ENCODE measurements around the gene ZDHHC7. TPM values are rescaled to one million over a fixed set of nuclear protein-coding genes. Genes with fewer than 3 reads are reported as not detected.
A peak's percentile ranks its signal among the peaks of the same experiment; 100 is the strongest.

Gene ZDHHC7
- total RNA-seq, 1 experiment from 2014 or later, result 59.7 TPM

DNA sequence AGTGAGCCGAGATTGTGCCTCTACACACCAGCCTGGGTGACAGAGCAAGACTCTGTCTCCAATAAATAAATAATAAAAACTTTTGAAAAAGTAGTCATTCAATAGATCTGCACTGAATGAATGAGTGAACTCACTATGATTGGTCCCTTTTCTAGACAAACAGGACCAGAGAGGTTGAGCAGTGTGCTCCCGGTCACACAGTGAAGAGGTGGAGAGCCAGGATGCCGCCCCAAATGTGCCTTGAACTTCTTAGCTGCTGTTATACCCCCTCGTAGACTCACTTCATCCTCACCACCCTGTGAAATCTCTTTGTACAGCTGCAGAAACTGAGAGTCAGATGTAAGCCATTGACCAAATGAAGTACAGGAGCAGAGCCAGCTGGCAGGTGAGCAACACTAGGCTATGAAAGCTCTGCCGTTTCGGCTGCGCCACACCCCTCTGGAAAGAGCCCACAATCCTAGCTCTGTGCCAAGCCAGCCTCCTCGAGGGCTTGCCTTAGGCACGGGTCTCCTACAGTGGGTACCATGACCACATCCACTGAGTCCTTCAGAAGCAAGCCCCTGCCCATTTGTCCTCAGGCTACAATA lies 8.4 kb upstream of the ZDHHC7 start:
- no peak for DNase-seq (ENCODE audit: low read depth)

DNA sequence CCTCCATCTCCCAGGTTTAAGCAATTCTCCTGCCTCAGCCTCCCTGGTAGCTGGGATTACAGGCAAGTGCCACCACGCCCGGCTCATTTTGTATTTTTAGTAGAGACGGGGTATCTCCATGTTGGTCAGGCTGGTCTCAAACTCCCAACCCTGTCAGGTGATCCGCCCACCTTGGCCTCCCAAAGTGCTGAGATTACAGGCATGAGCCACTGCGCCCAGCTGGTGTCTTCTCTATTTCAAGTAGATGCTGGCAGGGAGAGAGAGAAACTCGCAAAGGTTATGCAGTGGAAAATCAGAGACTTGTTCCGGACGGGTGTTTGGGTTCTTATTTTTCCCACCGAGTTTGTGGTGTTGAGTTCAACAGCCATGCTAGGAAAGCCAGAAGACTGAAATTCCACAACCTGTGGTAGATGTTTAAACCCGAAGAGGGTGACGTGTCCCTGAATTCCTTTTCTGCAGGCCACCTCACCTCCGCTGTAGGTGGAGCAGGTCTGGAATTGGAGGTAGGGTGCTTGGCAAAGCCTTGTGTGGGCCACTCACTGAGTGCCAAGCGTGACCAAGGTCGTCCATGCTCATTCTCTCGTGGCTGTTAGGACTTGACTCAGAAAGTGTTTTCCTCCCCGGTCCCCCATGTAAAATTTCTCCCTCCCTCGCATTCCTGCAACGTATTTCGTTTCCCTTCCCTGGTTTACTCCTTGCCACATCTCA lies 7.3 kb upstream of the ZDHHC7 start:
- DNase-seq (ENCODE audit: low read depth), result no peak

DNA sequence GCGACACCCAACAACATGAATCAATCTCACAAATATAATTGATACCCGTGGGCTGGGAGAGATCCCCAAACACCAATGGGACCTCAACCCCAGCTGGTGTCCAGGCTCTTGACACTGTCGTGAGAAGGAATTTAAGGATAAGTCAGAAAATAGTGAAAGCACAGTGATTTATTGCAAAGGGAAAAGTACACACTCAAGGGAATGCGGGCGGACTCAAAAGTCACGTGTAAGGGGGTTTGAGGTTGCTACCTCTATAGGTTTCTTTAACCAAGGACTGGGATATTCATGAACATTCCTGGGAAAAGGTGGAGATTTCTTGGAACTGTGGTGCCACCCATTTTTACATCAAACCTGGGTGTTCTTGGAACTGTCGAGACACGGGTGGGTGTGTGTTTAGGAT lies 6.3 kb upstream of the ZDHHC7 start:
- no peak for DNase-seq (ENCODE audit: low read depth)

DNA sequence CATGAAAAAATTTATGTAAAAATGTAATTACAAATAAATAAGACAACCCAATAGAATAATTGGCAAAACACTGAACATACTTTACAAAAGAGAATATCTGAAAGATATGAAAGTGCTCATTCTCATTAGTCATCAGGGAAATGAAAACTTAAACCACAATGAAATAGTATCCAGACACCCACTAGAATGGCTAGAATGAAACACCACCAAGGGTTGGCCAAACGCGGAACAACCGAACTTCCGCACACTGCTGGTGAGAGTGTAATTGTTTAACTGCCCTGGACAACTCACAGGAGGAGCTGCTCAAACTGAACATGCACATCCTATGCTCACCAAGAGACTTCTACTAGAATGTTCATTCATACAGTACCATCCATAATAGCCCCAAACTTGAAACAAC lies 5.8 kb upstream of the ZDHHC7 start:
- DNase-seq (ENCODE audit: low read depth), result peak; percentile 70

DNA sequence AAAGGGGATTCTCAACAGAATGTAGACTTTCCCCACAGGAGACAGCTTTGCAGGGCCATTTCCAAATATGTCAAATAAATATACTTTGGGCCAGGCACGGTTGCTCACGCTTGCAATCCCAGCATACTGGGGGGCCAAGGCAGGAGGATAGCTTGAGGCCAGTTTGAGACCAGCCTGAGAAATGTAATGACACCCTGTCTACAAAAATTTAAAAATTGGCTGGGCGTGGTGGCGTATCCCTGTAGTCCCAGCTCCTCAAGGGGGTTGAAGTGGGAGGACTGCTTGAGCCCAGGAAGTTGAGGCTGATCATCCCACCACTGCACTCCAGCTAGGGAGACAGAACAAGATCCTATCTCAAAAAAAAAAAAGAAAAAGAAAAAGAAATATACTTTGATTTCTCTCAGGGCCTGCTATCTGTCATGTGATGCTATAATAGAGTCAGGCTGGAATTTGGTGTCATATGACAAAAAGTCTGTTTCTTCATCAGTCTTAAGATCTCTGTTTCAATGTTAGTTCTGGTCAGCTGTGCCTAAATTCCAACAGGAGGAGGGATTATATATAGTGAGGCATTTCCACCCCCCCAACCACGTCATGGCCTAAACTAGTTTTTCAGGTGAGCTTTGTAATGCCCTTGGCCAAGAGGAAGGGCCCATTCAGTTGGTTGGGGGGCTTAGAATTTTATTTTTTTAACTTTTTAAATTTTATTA lies 4.3 kb upstream of the ZDHHC7 start:
- no peak for DNase-seq (ENCODE audit: low read depth)

DNA sequence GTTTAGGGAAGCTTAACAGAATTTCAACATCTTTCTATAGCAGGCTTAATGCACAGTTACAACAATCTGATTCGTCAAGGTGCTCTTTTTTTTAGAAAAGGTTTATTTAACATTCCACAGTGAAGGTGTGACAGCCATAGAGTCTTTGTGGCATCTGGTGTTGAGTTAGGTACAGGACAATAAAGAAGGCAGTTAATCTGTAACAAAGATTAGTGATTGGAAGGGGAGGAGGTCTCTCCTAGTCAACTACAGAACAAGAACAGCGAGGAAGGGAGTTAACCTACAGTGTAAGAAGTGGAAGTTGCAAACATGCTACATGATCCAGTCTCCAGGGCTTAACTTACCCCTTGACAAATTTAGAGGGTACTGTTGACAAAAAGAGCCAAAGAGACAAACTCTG lies 3.0 kb upstream of the ZDHHC7 start:
- DNase-seq (ENCODE audit: low read depth), result no peak

DNA sequence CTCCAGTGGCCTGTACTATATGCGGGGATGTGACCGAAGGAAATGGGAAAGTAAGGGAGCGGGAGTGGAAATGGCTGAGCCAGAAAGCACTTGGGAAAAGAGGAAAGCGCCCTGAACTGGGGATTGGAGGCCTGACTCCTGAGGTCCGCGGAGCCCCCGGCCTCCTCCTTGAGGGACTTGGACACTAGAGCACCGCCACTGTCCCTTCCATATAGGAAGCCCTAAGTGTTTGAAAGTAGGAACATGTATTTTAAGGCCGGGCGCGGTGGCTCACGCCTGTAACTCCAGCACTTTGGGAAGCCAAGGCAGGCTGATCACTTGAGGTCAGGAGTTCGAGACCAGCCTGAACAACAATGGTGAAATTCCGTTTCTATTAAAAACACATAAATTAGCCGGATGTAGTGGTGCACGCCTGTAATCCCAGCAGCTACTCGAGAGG lies 530 bp upstream of the ZDHHC7 start:
- DNase-seq (ENCODE audit: low read depth), result no peak

DNA sequence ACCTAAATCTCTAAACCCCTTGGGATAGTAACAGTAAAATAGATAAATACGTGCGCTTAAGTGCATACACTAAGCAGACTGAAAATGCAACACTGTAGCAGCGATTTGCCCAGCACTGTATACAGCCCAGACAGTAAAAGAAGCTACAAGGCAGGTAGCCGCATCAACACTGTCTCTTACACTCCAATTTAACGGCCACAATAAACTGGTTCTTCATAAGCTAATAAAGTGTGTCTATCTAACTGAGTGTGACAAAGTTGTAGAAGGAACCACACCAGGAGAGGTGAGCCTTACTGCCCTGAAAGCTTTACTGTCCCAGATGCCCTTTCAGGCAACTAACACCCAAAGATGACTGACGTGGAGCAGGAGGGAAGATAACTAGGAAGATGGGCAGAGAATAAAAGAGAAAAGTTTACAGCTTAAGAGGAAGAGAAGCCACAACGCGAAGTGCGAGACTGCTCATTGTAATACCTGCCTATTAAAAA lies 847 bp downstream of the ZDHHC7 start:
- no peak for DNase-seq (ENCODE audit: low read depth)

DNA sequence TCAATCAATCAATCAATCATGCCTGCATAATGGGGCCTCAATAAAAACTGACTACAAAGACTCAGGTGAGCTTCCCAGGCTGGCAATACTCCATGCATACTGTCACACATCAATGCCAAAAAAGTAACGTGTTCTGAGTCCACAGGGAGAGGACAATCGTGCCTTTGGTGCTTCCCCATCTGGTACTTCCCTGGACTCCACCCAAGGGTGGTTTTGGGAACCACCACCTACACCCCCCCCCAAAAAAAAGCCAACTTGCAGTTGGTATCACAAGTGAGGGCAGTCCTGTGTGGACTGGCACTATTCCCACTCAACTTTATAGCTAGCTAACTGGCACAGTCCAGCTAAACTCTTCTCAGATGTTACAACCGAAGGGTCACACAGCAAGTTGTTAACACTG lies 3.1 kb downstream of the ZDHHC7 start:
- no peak for DNase-seq (ENCODE audit: low read depth)

DNA sequence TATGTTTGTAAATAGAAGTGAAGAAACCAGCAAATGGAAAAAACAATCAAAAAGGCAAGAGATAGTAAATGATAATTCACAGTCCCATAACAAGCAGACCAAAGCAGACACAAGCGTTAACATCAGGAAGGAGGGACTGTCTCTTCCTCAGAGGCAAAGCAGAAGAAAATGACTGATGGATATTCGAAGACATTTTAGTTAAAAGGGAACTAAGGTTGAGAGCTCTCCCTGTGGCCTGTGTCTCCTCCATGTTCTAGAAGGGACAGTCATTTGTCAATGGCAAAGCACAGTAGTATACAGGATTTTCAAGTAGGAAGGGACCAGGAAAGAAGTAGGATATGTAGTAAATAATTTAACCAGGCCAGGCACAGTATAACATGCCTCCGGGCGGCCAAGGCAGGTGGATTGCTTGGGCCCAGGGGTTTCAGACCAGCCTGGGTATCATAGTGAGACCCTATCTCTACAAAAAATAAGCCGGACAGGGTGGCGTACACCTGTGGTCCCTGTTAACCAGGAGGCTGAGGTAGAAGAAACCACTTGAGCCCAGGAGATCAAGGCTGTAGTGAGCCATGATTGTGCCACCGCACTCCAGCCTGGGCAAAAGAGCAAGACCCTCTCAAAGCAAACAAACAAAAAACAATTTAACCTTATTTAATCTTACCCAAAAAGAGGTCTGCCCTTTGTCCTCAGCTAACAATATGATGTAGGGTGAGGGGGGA lies 3.7 kb downstream of the ZDHHC7 start:
- no peak for DNase-seq (ENCODE audit: low read depth)

DNA sequence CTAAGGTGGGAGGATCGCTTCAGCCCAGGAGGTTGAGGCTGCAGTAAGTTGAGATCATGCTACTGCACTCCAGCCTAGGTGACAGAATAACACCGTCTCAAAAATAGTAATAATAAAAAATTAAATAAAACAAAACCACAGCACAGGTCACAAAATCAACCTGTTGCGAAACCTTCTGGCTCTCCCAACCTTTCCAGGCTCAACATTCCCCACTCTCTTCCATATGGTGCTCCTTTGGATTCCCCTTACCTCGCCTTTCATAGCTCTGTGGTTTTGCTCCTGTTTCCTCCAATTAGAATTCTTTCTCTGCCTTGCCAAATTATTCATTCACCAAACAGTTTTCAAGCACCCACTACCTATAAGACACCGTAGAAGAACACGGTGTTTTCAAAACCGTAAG lies 4.7 kb downstream of the ZDHHC7 start:
- no peak for DNase-seq (ENCODE audit: low read depth)

DNA sequence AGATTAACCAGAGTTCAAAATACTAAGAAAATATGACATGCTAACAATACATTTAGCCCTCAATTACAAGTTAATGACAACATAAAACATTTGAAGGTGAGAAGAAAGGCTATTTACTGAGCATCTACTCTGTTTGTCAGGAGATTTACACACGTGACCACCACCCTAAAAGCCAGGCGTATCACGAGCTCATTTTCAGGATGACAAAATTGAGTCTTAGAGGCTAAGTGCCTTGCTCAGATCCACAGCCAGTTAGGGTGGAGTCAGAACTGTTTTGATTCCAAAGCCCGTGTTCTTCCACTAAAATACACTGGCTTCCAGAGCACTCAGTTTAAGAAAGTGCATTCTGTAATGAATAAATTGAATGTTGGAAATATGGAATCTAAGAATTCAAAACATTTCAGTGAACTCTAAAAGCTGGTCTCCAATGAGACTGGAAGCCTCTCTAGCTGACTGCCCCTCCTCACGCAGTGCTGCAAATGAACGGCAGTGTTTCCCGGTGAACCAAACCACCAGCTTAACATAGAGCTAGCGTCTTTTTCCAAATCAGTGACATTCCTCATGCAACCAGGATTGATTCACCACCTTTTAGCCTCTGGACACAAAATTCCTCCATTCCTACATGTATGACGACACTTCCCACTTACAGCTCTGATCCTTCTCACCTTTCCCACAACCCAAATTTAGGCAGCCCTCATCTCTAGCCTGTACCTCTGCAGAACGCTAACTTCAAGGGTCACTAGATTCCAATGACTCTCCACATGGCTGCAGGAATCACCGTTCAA lies 5.9 kb downstream of the ZDHHC7 start:
- DNase-seq (ENCODE audit: low read depth), result no peak

DNA sequence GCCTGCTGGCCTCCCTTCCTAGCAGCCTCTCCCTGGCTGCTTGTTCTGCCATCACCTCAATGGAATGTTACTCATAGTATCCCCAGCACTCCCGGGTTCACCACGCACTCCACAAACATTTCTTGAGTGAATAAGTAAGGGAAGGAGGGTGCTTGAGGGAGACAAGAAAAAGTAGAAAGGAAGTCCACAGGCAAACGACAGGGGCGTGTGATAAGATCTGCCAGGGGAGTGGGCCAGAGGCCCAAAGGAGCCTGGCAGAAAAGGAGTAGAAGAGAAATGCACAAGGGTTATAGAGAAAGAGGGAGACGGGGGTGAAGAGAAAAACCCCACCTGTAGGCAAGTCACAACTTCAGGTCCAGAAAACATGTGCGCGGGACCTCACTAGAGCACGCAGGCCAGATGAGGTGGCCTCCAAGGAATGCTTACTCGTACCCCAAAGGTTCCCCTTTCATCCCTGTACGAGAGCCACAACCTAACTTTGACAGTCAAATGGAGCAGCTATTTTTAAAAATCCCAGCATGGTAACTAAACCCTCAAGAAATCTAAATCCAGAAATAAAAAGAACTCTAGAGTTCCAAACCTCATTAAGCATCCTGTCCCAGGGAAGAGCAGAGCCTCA lies 6.6 kb downstream of the ZDHHC7 start:
- peak; percentile 75 for DNase-seq (ENCODE audit: low read depth)

DNA sequence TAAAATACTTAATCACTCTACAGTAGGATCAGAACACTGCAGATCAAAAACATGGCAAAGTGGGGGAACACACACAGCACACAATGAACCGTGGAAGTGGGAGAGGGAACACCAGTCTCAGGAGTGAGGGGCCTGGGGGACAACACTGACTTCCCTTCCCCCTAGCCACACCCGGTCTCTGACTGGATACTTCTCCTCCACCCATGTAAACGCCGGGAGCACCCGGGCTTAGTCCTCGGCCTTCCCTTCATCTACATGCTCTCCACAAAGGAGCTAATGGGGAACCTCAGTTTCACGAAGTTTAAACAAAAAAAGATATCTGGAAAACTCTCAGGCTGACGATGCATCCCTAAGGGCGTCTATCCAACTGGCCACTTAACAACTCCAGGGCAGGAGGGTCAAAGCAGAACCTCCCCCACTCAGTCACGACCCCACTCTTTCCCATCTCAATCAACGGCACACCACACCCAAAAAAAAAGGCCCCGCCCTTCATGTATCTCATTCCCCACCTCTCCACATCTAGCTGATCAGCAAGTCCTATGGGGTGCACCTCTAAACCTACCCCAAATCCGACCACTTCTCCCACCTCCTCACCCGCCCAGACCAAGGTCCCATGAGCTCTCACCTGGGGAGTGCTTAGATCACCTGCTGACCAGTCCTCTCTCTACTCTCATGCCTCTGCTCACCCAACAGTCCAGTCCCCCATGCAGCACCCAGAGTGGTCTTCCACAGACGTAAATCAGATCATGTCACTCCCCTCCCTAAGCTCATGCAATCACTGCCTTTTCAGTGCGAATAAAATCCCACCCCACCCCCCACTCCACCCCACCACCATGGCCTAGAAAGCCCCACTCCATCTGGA lies 7.4 kb downstream of the ZDHHC7 start:
- no peak for DNase-seq (ENCODE audit: low read depth)

DNA sequence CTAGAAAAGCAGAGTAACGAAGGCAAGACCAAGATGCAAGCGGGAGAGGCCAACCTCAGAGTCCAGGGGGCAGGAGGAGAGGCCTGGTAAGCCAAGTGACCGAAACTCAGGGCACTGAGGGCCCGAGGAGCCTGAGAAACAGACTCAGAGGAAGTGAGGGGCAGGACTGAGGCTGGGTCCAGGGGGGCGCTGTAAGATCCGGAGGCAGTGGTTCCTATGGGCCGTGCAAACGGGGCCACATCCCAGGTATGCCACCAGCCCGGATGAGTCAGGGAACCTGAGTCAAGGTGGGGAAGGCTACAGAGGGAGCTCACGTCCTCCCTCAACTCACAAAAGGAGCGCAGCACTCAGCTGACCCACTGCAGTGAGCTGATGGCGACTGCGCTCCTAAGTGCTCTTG lies 8.3 kb downstream of the ZDHHC7 start:
- DNase-seq (ENCODE audit: low read depth), result no peak

DNA sequence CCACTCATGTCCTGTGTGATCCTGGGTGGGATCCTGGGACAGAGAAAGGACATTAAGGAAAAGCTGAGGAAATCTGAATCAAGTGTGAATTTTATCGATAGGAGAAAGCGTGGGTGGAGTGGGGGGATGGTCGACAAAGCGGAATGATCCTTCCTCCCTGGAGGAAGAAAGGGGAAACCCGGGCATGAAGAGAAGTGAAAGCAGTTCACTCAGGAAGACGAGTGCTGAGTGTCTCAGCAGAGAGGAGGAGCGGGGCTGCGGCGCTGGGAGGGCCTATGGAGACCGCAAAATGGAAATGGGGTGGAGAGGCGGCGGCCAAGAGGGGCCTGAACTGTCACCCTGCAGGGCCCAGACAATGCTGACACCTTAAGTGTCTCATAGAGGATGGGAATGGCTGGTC lies 8.7 kb downstream of the ZDHHC7 start:
- DNase-seq (ENCODE audit: low read depth), result no peak

DNA sequence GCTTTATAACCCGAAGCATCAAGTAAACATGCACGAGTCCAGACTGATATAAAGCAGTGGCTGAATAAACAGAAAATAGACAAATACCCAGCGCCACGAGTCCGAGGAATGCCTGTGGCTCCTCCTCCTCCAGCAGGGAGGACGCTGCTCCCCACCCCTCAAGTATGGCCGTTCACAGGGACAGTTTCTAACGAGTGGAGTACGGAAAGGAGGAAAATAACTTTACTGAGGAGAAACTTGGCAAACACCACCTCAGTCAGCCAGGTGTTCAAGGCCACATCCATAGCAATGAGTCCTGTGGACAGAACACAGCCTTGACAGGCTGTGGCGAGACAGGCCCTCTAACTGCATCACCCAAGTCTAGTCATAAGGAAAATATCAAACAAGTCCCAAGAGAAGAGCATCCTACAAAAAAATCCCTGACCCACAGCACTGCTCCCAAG lies 9.2 kb downstream of the ZDHHC7 start:
- no peak for DNase-seq (ENCODE audit: low read depth)

DNA sequence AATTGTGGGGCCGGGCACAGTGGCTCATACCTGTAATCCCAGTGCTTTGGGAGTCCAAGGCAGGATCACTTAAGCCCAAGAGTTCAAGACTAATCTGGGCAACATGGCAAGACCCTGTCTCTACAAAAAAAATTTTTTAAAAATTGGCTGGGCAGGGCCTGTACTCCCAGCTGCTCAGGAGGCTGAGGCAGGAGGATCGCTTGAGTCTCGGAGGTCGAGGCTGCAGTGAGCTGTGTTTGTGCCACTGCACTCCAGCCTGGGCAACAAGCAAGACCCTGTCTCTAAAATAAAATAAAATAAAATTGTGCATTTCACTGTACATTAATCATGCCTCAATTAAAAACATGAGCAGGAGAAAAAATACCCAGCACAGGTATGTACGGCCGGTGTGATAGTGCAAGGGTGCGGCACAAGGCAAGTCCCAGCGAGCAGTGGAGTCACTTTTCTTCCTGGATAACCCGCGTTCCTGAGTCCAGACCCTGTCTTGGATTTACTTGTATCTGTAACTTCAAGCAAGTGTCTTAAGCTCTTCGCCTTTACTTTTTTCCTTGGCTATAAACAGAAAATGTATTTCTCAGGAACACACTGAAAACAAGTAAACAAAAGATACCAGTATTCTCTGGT lies 11.4 kb downstream of the ZDHHC7 start:
- DNase-seq (ENCODE audit: low read depth), result no peak

DNA sequence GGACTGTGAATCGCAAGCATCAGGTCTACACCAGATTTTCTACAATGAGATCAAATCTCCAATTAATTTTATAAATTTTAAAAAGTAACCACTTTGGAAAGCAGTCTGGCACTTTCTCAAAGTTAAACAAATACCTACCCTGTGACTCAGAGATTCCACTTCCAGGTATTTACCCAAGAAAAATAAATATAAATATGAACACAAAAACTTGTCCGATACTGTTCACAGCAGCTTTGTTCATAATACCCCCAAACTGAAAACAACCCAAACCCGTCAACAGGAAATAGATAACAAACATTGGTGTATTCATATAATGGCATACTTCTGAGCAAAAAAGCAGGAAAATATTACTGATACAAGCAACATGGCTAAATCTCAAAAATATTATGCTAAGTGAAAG lies 12.1 kb downstream of the ZDHHC7 start:
- DNase-seq (ENCODE audit: low read depth), result no peak

All from HT1080 (cell line).